Trophoblast cell (in vitro differentiated cells and primary cell): Measurements from ENCODE around the gene HIBCH.

ENCODE experiments used
- DNase-seq, 2 donors: peaks; one replicate each; pipeline ENCODE4 v3.0.0-alpha.2; 2016
- H2AFZ ChIP-seq: 2 replicates; pipeline ENCODE4 v1.6.1; 2013; ENCODE audit warnings: low read length, moderate library complexity, mild to moderate bottlenecking; ENCODE audit not compliant: insufficient read depth, poor library complexity
- H2AK5ac ChIP-seq: 2 replicates; pipeline ENCODE4 v1.6.1; 2013; ENCODE audit warnings: mild to moderate bottlenecking, low read length
- H2BK120ac ChIP-seq: 2 replicates; pipeline ENCODE4 v1.6.1; 2013; ENCODE audit warnings: low read length, mild to moderate bottlenecking, moderate library complexity; ENCODE audit not compliant: insufficient read depth, poor library complexity
- H2BK12ac ChIP-seq: 2 replicates; pipeline ENCODE4 v1.6.1; 2013; ENCODE audit warnings: mild to moderate bottlenecking, low read length, moderate library complexity
- H2BK5ac ChIP-seq: 2 replicates; pipeline ENCODE4 v1.6.1; 2013; ENCODE audit warnings: low read length, low read depth, moderate library complexity, mild to moderate bottlenecking; ENCODE audit not compliant: poor library complexity
- H3K14ac ChIP-seq: 2 replicates; pipeline ENCODE4 v1.6.1; 2013; ENCODE audit warnings: mild to moderate bottlenecking, low read length
- H3K18ac ChIP-seq: 2 replicates; pipeline ENCODE4 v1.6.1; 2013; ENCODE audit warnings: mild to moderate bottlenecking, low read length
- H3K23ac ChIP-seq: 2 replicates; pipeline ENCODE4 v1.6.1; 2013; ENCODE audit warnings: low read length
- H3K27ac ChIP-seq: 2 replicates; pipeline ENCODE4 v1.5.1; 2013; ENCODE audit warnings: low read depth, mild to moderate bottlenecking, inconsistent platforms, low read length, moderate library complexity
- H3K27me3 ChIP-seq: 2 replicates; pipeline ENCODE4 v1.6.1; 2013; ENCODE audit warnings: inconsistent platforms, mild to moderate bottlenecking, low read length, moderate library complexity; ENCODE audit not compliant: insufficient read depth
- H3K36me3 ChIP-seq, 2 experiments: 1 replicate in 1 of 2; 2 replicates in 1 of 2; pipeline ENCODE4 v1.6.1; 2013; ENCODE audit warnings: low read length in 2 of 2, mild to moderate bottlenecking in 2 of 2, moderate library complexity in 1 of 2; ENCODE audit not compliant: insufficient read depth in 2 of 2, control insufficient read depth in 1 of 2
- H3K4ac ChIP-seq: 2 replicates; pipeline ENCODE4 v1.6.1; 2013; ENCODE audit warnings: low read depth, mild to moderate bottlenecking, low read length, moderate library complexity
- H3K4me1 ChIP-seq, 2 experiments: 1 replicate in 1 of 2; 2 replicates in 1 of 2; pipeline ENCODE4 v1.6.1; 2013; ENCODE audit warnings: low read length in 2 of 2, mild to moderate bottlenecking in 2 of 2, moderate library complexity in 1 of 2; ENCODE audit not compliant: insufficient read depth in 2 of 2, control insufficient read depth in 1 of 2
- H3K4me2 ChIP-seq: 2 replicates; pipeline ENCODE4 v1.6.1; 2013; ENCODE audit warnings: inconsistent platforms, mild to moderate bottlenecking, low read length, moderate library complexity
- H3K4me3 ChIP-seq: 2 replicates; pipeline ENCODE4 v1.5.1; 2013; ENCODE audit warnings: mild to moderate bottlenecking, low read depth, low read length, inconsistent platforms
- H3K79me1 ChIP-seq: one replicate; pipeline ENCODE4 v1.6.1; 2013; ENCODE audit warnings: low read length
- H3K79me2 ChIP-seq: 2 replicates; pipeline ENCODE4 v1.6.1; 2013; ENCODE audit warnings: low read length, mild to moderate bottlenecking; ENCODE audit not compliant: control insufficient read depth, insufficient read depth, poor library complexity
- H3K9ac ChIP-seq: 2 replicates; pipeline ENCODE4 v1.6.1; 2013; ENCODE audit warnings: mild to moderate bottlenecking, low read length
- H3K9me3 ChIP-seq: 2 replicates; pipeline ENCODE4 v1.6.1; 2013; ENCODE audit warnings: low read depth, mild to moderate bottlenecking, control low read depth, inconsistent platforms, low read length; ENCODE audit not compliant: insufficient read depth
- H4K12ac ChIP-seq: 2 replicates; pipeline ENCODE4 v1.6.1; 2013; ENCODE audit warnings: low read depth, mild to moderate bottlenecking, low read length, moderate library complexity
- H4K8ac ChIP-seq: 2 replicates; pipeline ENCODE4 v1.6.1; 2013; ENCODE audit warnings: low read depth, mild to moderate bottlenecking, low read length, moderate library complexity
- H4K91ac ChIP-seq: one replicate; pipeline ENCODE4 v1.6.1; 2013; ENCODE audit warnings: low read depth, mild to moderate bottlenecking, low read length, moderate library complexity
- WGBS: extraction: QIAGEN DNeasy Blood & Tissue Kit; methylation state at CpG from one replicate; pipeline ENCODE4 v1.1.7; 2013; ENCODE audit warnings: missing lambda C conversion rate; ENCODE audit not compliant: insufficient read length, insufficient coverage; ENCODE audit errors: extremely low coverage; 5-methylcytosine and 5-hydroxymethylcytosine counted together

The HIBCH gene

DNA sequence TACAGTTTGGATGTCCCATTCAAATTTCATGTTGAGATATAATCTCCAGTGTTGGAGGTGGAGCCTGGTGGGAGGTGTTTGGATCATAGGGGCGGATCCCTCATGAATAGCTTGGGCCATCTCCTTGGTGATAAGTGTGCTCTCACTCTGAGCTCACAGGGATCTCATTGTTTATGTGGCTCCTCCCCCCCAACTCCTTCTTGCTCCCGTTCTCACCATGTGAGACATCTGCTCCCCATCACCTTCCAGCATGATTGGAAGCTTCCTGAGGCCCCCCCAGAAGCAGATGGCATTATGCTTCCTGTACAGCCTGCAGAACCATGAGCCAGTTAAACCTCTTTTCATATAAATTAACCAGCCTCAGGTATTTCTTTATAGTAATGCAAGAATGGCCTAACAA is 20.7 kb upstream of the HIBCH start:
- Histone ChIP-seq H2AFZ (no peak overlapping the region), H3K27me3 (no peaks in the 10 kb centered on the region), H3K18ac (no peak overlapping the region), H2BK120ac (no peak overlapping the region), H3K9me3 (no peaks in the 10 kb centered on the region), H3K14ac (no peak overlapping the region), H4K12ac (no peak overlapping the region), H3K4me3 (no peak overlapping the region), H2AK5ac (no peak overlapping the region), H3K23ac (no peak overlapping the region), H3K4ac (no peak overlapping the region), H3K9ac (no peak overlapping the region), H2BK12ac (no peak overlapping the region), H3K36me3 (no peaks in the 10 kb centered on the region), H3K27ac (no peak overlapping the region), H2BK5ac (no peak overlapping the region), H3K4me1 (no peaks in the 10 kb centered on the region), H3K79me2 (peaks cover 5% of the 10 kb centered on the region), H4K8ac (no peak overlapping the region), H4K91ac (no peak overlapping the region), H3K79me1 (peaks cover 8% of the 10 kb centered on the region), H3K4me2 (no peak overlapping the region)
- no CpG with 5 or more reads among the region's 2 CpGs for WGBS
- DNase-seq, result no peak

DNA sequence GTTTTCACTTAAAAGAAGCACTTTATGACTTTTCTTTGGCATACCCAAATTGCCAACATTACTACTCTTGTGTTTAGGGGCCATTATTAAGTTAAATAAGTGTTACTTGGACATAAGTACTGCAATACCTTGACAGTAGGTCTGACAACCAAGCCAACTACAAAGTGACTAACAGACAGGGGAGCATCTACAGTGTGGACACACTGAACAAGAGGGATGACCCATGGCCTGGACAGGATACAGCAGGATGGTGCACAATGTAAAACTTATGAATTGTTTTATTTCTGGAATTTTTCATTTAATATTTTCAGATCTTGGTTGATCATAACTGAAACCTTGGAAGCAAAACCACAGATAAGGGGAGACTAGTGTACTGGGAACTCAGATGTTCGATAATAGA is 19.8 kb upstream of the HIBCH start:
- no peak for DNase-seq
- H3K79me2 ChIP-seq, result peaks cover 5% of the 10 kb centered on the region
- H3K23ac ChIP-seq, result no peak overlapping the region
- H3K18ac ChIP-seq, result no peak overlapping the region
- no peak overlapping the region for H3K4me2 ChIP-seq
- H4K91ac ChIP-seq, result no peak overlapping the region
- no peak overlapping the region for H3K4me3 ChIP-seq
- no peak overlapping the region for H4K12ac ChIP-seq
- H3K79me1 ChIP-seq, result peaks cover 8% of the 10 kb centered on the region
- H2BK5ac ChIP-seq, result no peak overlapping the region
- no peaks in the 10 kb centered on the region for H3K4me1 ChIP-seq
- no peaks in the 10 kb centered on the region for H3K27me3 ChIP-seq
- H2BK12ac ChIP-seq, result no peak overlapping the region
- H3K9me3 ChIP-seq, result no peaks in the 10 kb centered on the region
- H3K14ac ChIP-seq, result no peak overlapping the region
- H3K36me3 ChIP-seq, result no peaks in the 10 kb centered on the region
- H3K4ac ChIP-seq, result no peak overlapping the region
- H2BK120ac ChIP-seq, result no peak overlapping the region
- H4K8ac ChIP-seq, result no peak overlapping the region
- no peak overlapping the region for H3K27ac ChIP-seq
- H2AK5ac ChIP-seq, result no peak overlapping the region
- no peak overlapping the region for H2AFZ ChIP-seq
- WGBS, result no CpG with 5 or more reads among the region's 1 CpG
- H3K9ac ChIP-seq, result no peak overlapping the region

DNA sequence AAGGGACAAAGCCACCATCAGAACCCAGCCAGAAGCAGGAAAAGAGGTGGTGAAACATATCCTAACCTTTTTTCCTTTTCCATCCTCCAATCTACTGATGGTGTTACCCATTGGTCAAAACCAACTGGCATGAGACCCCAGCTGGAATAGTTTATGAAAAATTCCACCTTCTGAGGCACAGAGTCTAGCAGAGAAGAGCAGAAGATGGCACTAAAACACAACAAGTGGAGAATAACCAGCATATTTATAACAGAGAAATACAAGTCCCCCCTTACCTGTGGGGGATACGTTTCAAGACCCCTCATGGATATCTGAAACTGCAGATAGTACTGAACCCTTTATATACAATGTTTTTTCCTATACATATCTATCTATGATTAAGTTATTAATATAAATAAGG is 18.8 kb upstream of the HIBCH start:
- Histone ChIP-seq H4K8ac (no peak overlapping the region), H3K23ac (no peak overlapping the region), H2BK120ac (no peak overlapping the region), H3K4me3 (no peak overlapping the region), H2BK5ac (no peak overlapping the region), H2AFZ (no peak overlapping the region), H3K79me2 (peaks cover under 1% of the 10 kb centered on the region), H3K4ac (no peak overlapping the region), H4K91ac (no peak overlapping the region), H3K27me3 (no peaks in the 10 kb centered on the region), H3K9me3 (no peaks in the 10 kb centered on the region), H4K12ac (no peak overlapping the region), H3K36me3 (no peaks in the 10 kb centered on the region), H2AK5ac (no peak overlapping the region), H3K18ac (no peak overlapping the region), H3K9ac (no peak overlapping the region), H3K27ac (no peak overlapping the region), H3K14ac (no peak overlapping the region), H2BK12ac (no peak overlapping the region), H3K4me1 (no peaks in the 10 kb centered on the region), H3K4me2 (no peak overlapping the region), H3K79me1 (peaks cover 2% of the 10 kb centered on the region)
- DNase-seq, result no peak
- no CpG with 5 or more reads among the region's 1 CpG for WGBS

DNA sequence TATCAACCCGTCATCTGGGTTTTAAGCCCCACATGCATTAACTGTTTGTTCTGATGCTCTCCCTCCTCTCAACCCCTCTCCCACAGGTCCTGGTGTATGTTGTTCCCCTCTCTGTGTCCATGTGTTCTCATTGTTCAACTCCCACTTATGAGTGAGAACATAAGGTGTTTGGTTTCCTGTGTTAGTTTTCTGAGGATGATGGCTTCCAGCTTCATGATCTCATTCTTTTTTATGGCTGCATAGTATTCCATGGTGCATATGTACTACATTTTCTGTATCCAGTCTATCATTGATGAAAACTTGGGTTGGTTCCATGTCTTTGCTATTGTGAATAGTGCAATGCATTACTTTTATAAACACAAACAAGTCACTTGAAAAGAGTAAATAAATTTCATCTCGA is 16.8 kb upstream of the HIBCH start:
- Histone ChIP-seq H3K4me3 (no peak overlapping the region), H2BK12ac (no peak overlapping the region), H3K18ac (no peak overlapping the region), H3K79me1 (no peaks in the 10 kb centered on the region), H3K4me1 (no peaks in the 10 kb centered on the region), H3K9ac (no peak overlapping the region), H4K8ac (no peak overlapping the region), H2AK5ac (no peak overlapping the region), H3K9me3 (no peaks in the 10 kb centered on the region), H3K27me3 (no peaks in the 10 kb centered on the region), H2BK120ac (no peak overlapping the region), H2AFZ (no peak overlapping the region), H3K23ac (no peak overlapping the region), H3K14ac (no peak overlapping the region), H2BK5ac (no peak overlapping the region), H4K12ac (no peak overlapping the region), H4K91ac (no peak overlapping the region), H3K27ac (no peak overlapping the region), H3K36me3 (no peaks in the 10 kb centered on the region), H3K79me2 (no peaks in the 10 kb centered on the region), H3K4me2 (no peak overlapping the region), H3K4ac (no peak overlapping the region)
- DNase-seq, result no peak
- no CpG with 5 or more reads among the region's 2 CpGs for WGBS
